Measurements from ENCODE around the gene TPM3.

The TPM3 gene

DNA sequence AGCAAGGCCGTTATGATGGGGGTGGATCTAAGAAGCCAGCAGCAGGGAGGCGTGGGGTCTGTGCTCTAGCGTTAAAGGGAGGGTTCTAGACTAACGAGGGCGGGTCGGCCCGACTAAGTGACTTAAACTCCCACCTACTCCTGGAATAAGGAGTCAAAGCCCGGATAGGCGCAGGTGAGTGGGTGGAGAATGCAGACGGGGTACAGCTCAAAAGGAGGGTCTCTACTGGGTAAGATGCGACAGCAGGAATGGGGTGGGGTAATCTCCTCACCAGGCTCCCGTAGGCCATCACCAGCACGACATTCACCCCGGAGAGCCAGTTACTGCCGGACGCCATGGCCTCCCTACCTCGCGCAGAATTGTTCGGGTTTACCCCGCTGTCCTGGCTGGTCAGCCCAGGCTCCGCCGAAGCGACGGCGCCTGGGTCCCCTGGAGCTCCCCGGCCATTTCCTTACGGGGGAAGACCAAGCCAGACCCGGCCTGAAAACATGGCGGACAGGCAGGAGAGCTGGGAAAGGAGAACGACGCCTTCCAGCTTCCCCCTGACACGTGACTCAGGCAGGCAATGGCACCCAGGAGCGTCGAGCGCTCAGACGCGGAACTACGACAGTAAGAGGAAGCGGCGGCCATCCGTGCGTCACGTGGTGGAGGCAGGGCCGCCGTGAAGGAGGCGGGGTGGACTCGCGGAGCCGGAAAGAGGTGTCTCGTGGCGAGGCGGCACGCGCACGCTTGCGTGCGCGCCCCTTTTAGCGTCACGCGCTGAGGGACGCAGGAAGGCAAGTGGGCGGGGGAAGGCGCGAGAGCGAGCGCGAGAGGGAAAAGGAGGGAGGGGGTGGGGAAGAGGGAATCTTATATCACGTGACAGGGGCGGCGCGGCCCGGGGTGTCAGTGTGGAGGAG, 28.4 kb upstream of the TPM3 start, which contains the start of gene UBAP2L:
TSS of gene UBAP2L (plus strand) at position 885 of the 899 bp plus-strand sequence. CDS start 4,169 bp downstream, outside the sequence.
- DNase-seq (ENCODE audit: low read depth) = peak; percentile 97
- peak within 1 kb of the TSS; percentile 86 for H3K4me3 ChIP-seq (ENCODE audit: low read depth, low read length)
- TF ChIP-seq, protein P1, sequence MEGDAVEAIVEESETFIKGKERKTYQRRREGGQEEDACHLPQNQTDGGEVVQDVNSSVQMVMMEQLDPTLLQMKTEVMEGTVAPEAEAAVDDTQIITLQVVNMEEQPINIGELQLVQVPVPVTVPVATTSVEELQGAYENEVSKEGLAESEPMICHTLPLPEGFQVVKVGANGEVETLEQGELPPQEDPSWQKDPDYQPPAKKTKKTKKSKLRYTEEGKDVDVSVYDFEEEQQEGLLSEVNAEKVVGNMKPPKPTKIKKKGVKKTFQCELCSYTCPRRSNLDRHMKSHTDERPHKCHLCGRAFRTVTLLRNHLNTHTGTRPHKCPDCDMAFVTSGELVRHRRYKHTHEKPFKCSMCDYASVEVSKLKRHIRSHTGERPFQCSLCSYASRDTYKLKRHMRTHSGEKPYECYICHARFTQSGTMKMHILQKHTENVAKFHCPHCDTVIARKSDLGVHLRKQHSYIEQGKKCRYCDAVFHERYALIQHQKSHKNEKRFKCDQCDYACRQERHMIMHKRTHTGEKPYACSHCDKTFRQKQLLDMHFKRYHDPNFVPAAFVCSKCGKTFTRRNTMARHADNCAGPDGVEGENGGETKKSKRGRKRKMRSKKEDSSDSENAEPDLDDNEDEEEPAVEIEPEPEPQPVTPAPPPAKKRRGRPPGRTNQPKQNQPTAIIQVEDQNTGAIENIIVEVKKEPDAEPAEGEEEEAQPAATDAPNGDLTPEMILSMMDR (IDR thresholded peaks at IDR 0.05; ENCODE audit: low read depth, low read length, missing control alignments) = no peak

DNA sequence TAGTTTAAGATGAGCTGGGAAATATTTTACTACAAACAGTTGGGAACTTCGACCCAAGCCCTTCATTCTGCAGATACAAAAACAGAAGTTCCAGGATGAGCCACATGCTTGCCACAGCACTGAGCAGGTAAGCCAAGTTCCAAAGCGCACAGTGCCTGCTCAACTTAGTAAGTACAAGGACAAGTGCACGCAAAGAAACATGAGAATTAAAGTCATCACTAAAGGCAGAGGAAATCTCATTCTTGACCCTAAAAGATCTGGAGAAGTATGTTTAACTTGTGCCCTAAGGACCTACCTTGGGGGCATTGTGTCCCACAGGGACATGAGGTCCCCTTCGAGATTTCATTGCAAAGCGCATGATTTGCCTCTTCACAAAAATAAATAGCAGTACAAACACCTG, 27.6 kb upstream of the TPM3 start:
- TF ChIP-seq, protein P1 (IDR thresholded peaks at IDR 0.05; ENCODE audit: low read depth, low read length, missing control alignments) = no peak
- DNase-seq (ENCODE audit: low read depth) = no peak
- peak overlapping the region; percentile 86 for H3K4me3 ChIP-seq (ENCODE audit: low read depth, low read length)

DNA sequence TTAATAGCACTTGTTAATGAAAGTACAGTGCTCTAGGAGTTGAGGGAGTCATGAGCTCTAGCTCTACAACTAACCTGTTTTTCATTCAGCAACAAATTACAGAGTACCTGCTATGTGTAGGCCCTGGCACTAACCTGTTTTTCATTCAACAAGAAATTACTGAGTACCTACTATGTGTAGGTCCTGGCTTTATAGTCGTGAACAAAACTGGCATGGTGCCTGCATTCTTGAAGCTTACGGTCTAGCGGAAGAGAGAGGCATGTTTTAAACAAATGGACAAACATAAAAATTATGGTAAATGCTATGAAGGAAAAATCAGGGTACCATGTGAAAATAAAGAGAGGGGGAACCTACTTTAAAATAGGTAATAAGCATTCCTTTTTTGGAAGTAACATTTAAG, 26.6 kb upstream of the TPM3 start:
- no peak for DNase-seq (ENCODE audit: low read depth)
- TF ChIP-seq, protein P1 (IDR thresholded peaks at IDR 0.05; ENCODE audit: low read depth, low read length, missing control alignments) = no peak
- H3K4me3 ChIP-seq (ENCODE audit: low read depth, low read length) = peak overlapping the region; percentile 86

DNA sequence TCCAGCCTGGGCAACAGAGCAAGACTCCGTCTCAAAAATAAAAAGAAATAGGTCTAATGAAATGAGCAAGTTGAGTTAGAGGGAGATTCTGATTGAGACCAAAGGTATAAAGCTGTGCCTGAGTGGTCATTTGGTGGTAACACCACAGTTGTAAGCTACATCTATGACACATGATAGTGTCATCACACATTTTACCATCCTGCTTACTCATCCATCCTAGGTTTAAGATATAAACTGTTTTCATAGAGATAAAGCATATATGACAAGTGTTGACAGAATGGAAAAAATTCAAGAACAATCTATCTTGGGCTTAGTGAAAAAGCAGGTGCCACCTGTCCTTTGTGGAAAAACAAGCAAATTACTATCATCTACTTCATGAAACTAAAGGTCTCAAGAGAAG, 21.4 kb upstream of the TPM3 start:
- DNase-seq (ENCODE audit: low read depth) = no peak
- TF ChIP-seq, protein P1 (IDR thresholded peaks at IDR 0.05; ENCODE audit: low read depth, low read length, missing control alignments) = no peak

DNA sequence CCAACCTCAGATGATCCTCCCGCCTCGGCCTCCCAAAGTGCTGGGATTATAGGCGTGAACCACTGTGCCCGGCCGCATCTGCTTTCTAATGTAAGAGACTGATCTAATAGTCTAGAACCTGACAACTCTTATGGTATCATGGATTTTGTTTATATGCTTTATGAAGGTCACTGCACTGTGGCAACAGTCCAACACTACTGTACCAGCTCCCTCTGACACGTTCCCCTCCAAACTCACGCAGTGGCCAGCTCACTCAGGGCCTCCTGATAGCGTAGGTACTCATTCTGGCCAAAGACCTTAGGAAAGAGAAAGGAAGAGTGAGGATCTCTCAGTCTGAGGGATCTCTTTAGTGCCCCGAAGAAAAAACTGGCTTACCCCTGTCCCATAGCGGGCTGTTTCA, 20.2 kb upstream of the TPM3 start:
- DNase-seq (ENCODE audit: low read depth) = no peak
- TF ChIP-seq, protein P1 (IDR thresholded peaks at IDR 0.05; ENCODE audit: low read depth, low read length, missing control alignments) = no peak
- H3K4me3 ChIP-seq (ENCODE audit: low read depth, low read length) = no peak overlapping the region

More for the DNA sequence above, 21.4 kb upstream of the TPM3 start:
- no peak overlapping the region for H3K4me3 ChIP-seq (ENCODE audit: low read depth, low read length)

DNA sequence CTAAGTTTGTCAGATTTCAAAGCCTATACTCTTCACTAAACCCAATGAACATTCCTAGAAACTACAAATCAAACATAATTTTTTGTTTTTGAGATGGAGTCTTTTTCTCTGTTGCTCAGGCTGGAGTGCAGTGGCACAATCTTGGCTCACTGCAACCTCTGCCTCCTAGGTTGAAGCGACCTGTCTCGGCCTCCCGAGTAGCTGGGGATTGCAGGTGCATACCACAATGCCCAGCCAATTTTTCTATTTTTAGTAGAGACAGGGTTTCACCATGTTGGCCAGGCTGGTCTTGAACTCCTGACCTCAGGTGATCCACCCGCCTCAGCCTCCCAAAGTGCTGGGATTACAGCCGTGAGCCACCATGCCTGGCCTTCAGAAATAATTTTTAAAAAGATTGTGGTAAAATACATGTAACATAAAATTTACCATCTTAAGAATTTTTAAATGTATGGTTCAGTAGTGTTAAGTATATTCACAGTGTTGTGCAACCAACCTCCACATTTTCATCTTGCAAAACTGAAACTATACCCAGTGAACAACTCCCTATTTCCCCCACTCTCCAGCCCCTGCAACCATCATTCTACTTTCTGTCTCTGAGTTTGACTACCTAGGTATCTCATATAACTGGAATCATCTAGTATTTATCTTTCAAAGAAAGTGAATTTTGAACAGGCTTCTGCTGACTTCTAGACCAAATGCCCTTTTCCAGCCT, 16.9 kb upstream of the TPM3 start:
- TF ChIP-seq, protein P1 (IDR thresholded peaks at IDR 0.05; ENCODE audit: low read depth, low read length, missing control alignments) = no peak
- no peak overlapping the region for H3K4me3 ChIP-seq (ENCODE audit: low read depth, low read length)
- no peak for DNase-seq (ENCODE audit: low read depth)
